ENCODE measurements around the gene CCDC192.

DNA sequence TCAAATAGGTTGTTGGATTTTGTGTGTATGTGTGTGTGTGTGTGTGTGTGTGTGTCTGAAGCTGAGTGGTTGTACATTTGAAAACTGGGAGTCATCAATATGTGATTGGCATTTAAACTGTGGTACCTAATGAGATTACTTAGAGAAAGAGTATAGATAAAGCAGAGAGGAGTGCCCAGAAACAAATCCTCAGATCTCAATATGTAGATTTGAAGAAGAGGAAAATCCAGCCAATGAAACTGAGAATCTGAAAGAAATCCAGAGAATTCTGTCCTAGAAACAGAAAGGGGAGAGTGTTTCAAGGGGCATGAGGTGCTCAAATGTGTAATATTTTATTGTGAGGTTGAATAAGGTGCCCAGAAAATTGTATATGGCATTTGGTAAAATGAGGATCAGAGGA, 66.2 kb downstream of the CCDC192 start:
- TF ChIP-seq, protein P1, sequence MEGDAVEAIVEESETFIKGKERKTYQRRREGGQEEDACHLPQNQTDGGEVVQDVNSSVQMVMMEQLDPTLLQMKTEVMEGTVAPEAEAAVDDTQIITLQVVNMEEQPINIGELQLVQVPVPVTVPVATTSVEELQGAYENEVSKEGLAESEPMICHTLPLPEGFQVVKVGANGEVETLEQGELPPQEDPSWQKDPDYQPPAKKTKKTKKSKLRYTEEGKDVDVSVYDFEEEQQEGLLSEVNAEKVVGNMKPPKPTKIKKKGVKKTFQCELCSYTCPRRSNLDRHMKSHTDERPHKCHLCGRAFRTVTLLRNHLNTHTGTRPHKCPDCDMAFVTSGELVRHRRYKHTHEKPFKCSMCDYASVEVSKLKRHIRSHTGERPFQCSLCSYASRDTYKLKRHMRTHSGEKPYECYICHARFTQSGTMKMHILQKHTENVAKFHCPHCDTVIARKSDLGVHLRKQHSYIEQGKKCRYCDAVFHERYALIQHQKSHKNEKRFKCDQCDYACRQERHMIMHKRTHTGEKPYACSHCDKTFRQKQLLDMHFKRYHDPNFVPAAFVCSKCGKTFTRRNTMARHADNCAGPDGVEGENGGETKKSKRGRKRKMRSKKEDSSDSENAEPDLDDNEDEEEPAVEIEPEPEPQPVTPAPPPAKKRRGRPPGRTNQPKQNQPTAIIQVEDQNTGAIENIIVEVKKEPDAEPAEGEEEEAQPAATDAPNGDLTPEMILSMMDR (IDR thresholded peaks at IDR 0.05): no peak
- TF ChIP-seq POLR2A (IDR thresholded peaks at IDR 0.05) (no peak), EP300 (IDR thresholded peaks at IDR 0.05) (no peak)

All from ovary (tissue), 3 donors.